IPS-18a (cell line): ENCODE results near the gene CEP63.

Experiments
- H3K27ac ChIP-seq: one replicate; pipeline ENCODE4 v1.5.1; 2013; ENCODE audit warnings: low read length
- H3K27me3 ChIP-seq: one replicate; pipeline ENCODE4 v1.6.1; 2013; ENCODE audit warnings: mild to moderate bottlenecking, low read length; ENCODE audit not compliant: control insufficient read depth, insufficient read depth
- H3K36me3 ChIP-seq: one replicate; pipeline ENCODE4 v1.6.1; 2013; ENCODE audit warnings: low read depth, low read length; ENCODE audit not compliant: control insufficient read depth
- H3K4me1 ChIP-seq: one replicate; pipeline ENCODE4 v1.6.1; 2013; ENCODE audit warnings: low read depth, low read length; ENCODE audit not compliant: control insufficient read depth
- H3K4me3 ChIP-seq: one replicate; pipeline ENCODE4 v1.5.1; 2013; ENCODE audit warnings: low read length
- H3K9ac ChIP-seq: one replicate; pipeline ENCODE4 v1.6.1; 2013; ENCODE audit warnings: mild to moderate bottlenecking, low read length, moderate library complexity
- H3K9me3 ChIP-seq: one replicate; pipeline ENCODE4 v1.6.1; 2013; ENCODE audit warnings: low read depth, low read length; ENCODE audit not compliant: control insufficient read depth

The CEP63 gene

DNA sequence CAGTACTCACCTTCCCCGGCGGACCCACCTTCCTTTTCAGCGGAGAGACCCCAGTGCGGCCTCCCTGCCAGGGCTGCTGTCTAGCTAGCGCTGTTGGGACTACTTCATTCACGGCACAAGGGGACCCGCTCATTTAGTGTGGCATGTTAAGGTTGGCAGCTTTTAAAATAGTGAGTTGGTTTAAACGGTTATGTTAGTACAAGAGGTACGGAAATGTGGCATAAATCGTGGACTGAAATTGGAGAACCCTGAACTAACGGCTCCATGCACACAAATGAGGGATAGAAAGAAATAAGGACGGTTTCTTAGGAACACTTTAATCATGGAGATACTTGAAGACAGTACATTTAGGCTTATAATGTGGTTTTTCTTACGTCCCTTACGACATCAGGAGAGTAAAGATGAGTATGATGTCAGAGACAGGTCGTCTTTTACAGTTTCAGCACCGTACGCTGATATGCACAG lies 752 bp downstream of the CEP63 start:
- Histone ChIP-seq H3K9ac (peak overlapping the region; percentile 90), H3K4me1 (peaks cover 14% of the 10 kb centered on the region), H3K4me3 (peak overlapping the region; percentile 98), H3K9me3 (no peaks in the 10 kb centered on the region), H3K27ac (peak overlapping the region; percentile 81), H3K27me3 (no peaks in the 10 kb centered on the region), H3K36me3 (peaks cover 12% of the 10 kb centered on the region)

DNA sequence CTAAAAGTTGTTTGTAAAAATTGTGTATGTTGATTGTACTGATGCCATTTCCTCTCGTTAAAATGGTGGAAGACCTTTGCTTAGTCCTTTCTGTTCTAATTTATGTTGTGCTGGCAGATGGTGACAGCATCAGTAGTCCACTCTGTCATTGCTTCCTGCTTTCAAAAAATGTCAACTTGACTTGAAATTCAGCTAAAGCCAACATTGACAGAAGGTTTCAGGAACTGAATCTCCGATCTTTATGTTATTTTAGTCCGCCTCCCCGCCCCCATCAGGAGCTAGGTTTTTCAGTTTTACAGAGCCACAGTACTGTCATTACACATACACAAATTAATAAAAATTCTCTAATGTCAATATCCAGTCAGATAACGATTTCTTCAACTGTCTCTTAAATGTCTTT lies 1.5 kb downstream of the CEP63 start:
- Histone ChIP-seq H3K9ac (peak overlapping the region; percentile 90), H3K4me3 (peak overlapping the region; percentile 98), H3K9me3 (no peaks in the 10 kb centered on the region), H3K36me3 (peaks cover 5% of the 10 kb centered on the region), H3K4me1 (peaks cover 14% of the 10 kb centered on the region), H3K27ac (no peak overlapping the region), H3K27me3 (no peaks in the 10 kb centered on the region)

GRCh38 chr3:134494495-134494894 lies 8.6 kb downstream of the CEP63 start:
- H3K9ac ChIP-seq = no peak overlapping the region
- no peaks in the 10 kb centered on the region for H3K9me3 ChIP-seq
- H3K27me3 ChIP-seq = no peaks in the 10 kb centered on the region
- H3K27ac ChIP-seq = no peak overlapping the region
- H3K4me1 ChIP-seq = no peaks in the 10 kb centered on the region
- H3K36me3 ChIP-seq = peaks cover 4% of the 10 kb centered on the region
- no peak overlapping the region for H3K4me3 ChIP-seq

GRCh38 chr3:134495980-134496379 lies 10.1 kb downstream of the CEP63 start:
- no peak overlapping the region for H3K9ac ChIP-seq
- peaks cover 4% of the 10 kb centered on the region for H3K36me3 ChIP-seq

GRCh38 chr3:134496471-134497071 lies 10.7 kb downstream of the CEP63 start:
- Histone ChIP-seq H3K27me3 (no peaks in the 10 kb centered on the region), H3K4me1 (no peaks in the 10 kb centered on the region), H3K9ac (no peak overlapping the region), H3K27ac (no peak overlapping the region), H3K4me3 (no peak overlapping the region), H3K9me3 (no peaks in the 10 kb centered on the region), H3K36me3 (peaks cover 4% of the 10 kb centered on the region)

More at GRCh38 chr3:134495980-134496379, 10.1 kb downstream of the CEP63 start:
- Histone ChIP-seq H3K4me1 (no peaks in the 10 kb centered on the region), H3K27ac (no peak overlapping the region), H3K9me3 (no peaks in the 10 kb centered on the region), H3K27me3 (no peaks in the 10 kb centered on the region), H3K4me3 (no peak overlapping the region)

DNA sequence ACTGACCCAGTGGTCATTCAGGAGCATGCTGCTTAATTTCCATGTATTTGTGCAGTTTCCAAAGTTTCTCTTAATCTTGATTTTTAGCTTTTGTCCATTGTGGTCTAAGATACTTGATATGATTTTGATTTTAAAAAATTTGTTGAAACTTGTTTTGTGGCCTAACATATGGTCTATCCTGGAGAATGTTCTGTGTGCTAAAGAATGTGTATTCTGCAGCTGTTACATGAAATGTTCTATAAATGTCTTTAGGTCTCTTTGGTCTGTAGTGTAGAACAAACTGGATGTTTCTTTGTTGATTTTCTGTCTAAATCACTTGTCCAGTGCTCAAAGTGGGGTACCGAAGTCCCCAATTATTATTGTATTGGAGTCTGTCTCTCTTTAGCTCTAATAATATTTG lies 17.4 kb downstream of the CEP63 start:
- no peaks in the 10 kb centered on the region for H3K36me3 ChIP-seq
- no peak overlapping the region for H3K27ac ChIP-seq
- no peaks in the 10 kb centered on the region for H3K9me3 ChIP-seq
- no peaks in the 10 kb centered on the region for H3K4me1 ChIP-seq
- H3K4me3 ChIP-seq = no peak overlapping the region
- no peaks in the 10 kb centered on the region for H3K27me3 ChIP-seq
- no peak overlapping the region for H3K9ac ChIP-seq

- Histone ChIP-seq H3K27me3 (no peaks in the 10 kb centered on the region), H3K36me3 (no peaks in the 10 kb centered on the region), H3K9me3 (no peaks in the 10 kb centered on the region), H3K4me3 (no peak overlapping the region), H3K4me1 (no peaks in the 10 kb centered on the region), H3K27ac (no peak overlapping the region), H3K9ac (no peak overlapping the region)
These were observed 18.3 kb downstream of the CEP63 start for GRCh38 chr3:134504132-134504531.

- Histone ChIP-seq H3K4me3 (no peak overlapping the region), H3K9me3 (no peaks in the 10 kb centered on the region), H3K36me3 (no peaks in the 10 kb centered on the region), H3K27me3 (no peaks in the 10 kb centered on the region), H3K27ac (no peak overlapping the region), H3K9ac (no peak overlapping the region), H3K4me1 (no peaks in the 10 kb centered on the region)
These were observed 19.6 kb downstream of the CEP63 start for GRCh38 chr3:134505485-134505884.

DNA sequence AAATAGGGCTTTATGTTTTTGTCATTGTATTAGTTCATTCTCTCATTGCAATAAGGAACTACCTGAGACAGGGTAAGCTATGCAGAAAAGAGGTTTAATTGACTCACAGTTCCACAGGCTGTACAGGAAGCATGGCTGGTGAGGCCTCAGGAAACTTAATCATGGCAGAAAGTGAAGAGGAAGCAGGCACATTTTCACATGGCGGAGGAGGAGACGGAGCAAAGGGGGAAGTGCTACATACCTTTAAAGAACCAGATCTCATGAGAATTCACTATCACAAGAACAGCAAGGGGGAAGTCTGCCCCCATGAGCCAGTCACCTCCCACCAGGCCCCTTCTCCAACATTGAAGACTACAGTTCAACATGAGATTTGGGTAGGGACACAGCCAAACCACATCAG lies 25.6 kb downstream of the CEP63 start:
- Histone ChIP-seq H3K27me3 (no peaks in the 10 kb centered on the region), H3K27ac (no peak overlapping the region), H3K9ac (no peak overlapping the region), H3K4me1 (no peaks in the 10 kb centered on the region), H3K36me3 (no peaks in the 10 kb centered on the region), H3K4me3 (no peak overlapping the region), H3K9me3 (no peaks in the 10 kb centered on the region)

GRCh38 chr3:134516905-134517304 lies 31.0 kb downstream of the CEP63 start:
- Histone ChIP-seq H3K4me3 (no peak overlapping the region), H3K4me1 (no peaks in the 10 kb centered on the region), H3K9ac (no peak overlapping the region), H3K36me3 (no peaks in the 10 kb centered on the region), H3K27ac (no peak overlapping the region), H3K27me3 (no peaks in the 10 kb centered on the region), H3K9me3 (no peaks in the 10 kb centered on the region)

DNA sequence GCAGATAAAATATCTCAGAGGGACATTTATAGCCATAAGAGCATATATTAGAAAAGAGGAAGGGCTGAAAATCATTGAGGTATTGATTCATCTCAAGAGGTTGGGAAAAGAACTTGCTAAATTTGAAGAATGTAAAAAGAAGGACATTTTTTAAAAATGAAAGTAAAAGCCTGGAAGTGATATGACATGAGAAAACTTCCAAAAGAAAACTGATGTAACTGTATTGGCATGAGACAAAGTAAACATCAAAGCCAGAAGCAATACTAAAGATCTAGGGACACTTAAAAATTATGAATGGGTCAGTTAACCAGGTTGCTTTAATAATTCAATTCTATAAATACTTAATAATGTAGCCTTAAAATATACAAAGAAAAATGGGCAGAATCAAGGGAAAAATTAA lies 31.9 kb downstream of the CEP63 start:
- no peaks in the 10 kb centered on the region for H3K4me1 ChIP-seq
- no peaks in the 10 kb centered on the region for H3K36me3 ChIP-seq
- no peaks in the 10 kb centered on the region for H3K9me3 ChIP-seq
- H3K27me3 ChIP-seq = no peaks in the 10 kb centered on the region
- no peak overlapping the region for H3K9ac ChIP-seq
- H3K27ac ChIP-seq = no peak overlapping the region
- H3K4me3 ChIP-seq = no peak overlapping the region

DNA sequence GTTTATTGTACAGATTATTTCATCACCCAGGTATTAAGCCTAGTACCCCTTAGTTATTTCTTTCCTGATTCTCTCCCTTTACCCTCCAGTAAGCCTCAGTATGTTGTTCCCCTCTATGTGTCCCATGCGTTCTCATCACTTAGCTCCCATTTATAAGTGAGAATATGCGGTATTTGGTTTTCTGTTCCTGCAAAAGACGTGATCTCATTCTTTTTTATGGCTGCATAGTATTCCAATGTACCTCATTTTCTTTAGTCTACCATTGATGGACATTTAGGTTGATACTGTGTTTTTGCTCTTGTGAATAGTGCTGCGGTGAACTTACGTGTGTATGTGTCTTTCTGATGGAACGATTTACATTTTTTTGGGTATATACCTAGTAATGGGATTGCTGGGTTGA lies 36.7 kb downstream of the CEP63 start:
- H3K4me1 ChIP-seq = no peaks in the 10 kb centered on the region
- H3K27me3 ChIP-seq = no peaks in the 10 kb centered on the region
- no peaks in the 10 kb centered on the region for H3K36me3 ChIP-seq
- H3K9me3 ChIP-seq = no peaks in the 10 kb centered on the region
- no peak overlapping the region for H3K4me3 ChIP-seq
- no peak overlapping the region for H3K27ac ChIP-seq
- H3K9ac ChIP-seq = no peak overlapping the region
